GM19324 (cell line): ENCODE measurements around the gene TPSB2.
"Not testable (repeated sequence)": the region's sequence is repeated elsewhere in the genome, so short reads cannot be mapped to it uniquely, and the experiment has no call there.

ENCODE experiments used
- ATAC-seq: cut with Tn5 transposase; IDR thresholded peaks from one replicate; pipeline ENCODE4 v1.9.1; 2021; ENCODE audit warnings: mild to moderate bottlenecking, moderate library complexity; ENCODE audit not compliant: unreplicated experiment, low FRiP score

TPSB2 gene

DNA sequence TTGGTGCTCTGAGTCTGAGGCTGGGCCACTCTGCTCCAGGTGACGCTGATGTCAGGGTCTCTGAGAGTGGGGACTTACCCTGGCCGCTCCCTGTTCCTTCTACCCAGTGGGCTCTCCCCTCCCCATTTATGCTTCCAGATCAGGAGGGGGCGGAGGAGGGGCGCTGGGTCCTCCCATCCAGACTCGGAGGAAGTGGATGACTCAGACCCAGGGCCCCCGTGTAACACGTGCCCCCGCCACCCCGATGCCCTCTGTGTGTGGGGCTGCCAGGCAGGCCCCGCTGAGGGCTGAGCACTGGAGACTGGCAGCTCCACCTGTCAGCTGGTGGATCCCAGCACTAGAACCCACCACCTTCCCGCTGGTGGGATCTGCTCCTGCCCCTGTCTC is at the start of gene TPSB2:
Gene TPSB2 (minus strand): TSS at position 101 of the 387 bp plus-strand sequence. CDS start 233 bp downstream, outside the sequence.
- not testable (repeated sequence) for ATAC-seq

DNA sequence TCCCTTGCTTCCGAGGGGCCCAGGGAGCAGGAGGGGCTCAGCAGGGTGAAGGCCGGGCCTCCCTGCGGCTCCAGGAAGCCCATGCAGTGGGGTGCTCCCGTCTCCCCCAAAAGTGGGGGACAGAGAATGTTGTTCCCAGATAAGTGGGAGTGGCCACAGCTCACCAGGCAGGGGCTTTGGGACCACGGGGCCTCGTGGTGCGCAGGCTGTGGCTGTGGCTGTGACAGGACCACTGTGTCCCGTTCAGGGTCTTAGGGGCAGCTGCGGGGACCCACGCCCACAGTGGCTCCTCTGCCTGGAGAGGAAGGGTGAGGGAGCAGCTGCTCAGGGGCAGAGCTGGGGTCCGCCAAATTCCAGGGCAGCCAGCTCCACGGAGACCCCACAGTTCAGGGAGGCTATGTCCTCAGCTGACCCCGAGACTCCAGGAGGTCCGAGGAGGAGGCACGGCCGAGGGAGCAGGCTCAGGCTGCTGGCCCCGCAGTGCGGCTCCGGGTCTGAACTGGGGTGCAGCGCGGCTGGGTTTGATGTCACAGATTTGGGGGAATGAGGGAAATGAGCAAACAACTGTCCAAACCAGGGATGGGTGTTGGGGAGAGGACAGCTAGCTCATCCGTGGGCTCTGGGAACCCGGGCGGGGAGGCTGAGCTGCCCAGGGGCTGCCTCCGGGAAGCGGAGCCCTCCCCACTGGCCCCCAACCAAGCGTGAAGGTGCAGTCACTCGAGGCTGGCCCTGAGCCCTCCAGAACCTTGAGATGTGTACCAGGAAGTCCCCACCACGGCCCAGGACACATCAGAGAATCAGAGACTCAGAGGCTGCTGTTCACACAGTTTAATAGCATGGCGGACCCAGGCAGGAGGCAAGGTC is 49.3 kb upstream of the TPSB2 start:
- ATAC-seq, result no peak

DNA sequence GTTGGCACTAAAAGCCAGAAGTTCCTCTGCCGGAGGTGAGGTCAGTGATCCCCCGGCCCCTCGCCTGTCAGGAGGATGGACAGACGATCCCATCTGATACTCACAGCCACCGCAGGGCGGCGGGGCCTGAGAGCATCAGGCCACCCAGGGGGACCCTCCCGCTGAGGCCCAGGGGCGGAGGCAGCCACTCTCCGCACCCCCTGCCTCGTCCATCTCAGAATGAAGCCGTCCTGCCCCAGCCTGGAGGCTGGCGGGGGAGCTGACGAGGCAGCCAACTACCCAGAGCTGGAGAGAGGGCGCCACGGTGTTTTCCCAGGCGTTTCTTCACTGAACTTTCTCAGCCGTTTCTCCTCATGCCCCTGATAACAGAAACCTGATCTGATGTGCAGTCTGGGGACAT is 48.5 kb upstream of the TPSB2 start:
- no peak for ATAC-seq

DNA sequence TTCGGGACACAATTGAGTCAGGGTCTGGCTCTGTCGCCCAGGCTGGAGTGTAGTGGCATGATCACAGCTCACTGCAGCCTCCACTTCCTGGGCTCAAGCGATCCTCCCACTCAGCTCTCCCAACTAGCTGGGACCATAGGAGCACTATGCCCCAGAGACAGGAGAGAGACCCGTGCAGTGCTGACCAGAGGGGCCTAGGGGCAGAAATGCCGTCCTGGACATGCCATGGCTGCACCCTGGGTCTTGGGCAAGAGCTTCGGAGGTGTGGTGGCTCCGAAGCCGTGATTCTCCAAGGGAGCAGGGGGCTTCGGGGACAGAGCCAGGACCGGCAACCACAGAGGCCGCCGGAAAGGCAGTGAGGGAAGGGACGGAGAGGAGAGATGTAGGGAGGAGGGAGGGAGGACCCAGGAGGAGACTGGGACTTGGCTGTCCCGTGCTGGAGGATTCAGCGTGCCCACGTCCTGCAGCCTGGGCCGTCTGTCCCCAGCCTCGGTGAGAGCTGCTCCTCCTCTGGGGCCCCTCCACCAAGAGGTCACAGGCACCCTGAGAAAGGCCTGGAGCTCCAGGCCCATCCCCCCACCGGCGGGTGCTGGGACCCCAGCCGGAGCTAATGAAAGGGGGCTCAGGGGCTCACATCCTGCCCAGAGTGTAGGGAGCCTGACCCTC is 47.8 kb upstream of the TPSB2 start:
- no peak for ATAC-seq

DNA sequence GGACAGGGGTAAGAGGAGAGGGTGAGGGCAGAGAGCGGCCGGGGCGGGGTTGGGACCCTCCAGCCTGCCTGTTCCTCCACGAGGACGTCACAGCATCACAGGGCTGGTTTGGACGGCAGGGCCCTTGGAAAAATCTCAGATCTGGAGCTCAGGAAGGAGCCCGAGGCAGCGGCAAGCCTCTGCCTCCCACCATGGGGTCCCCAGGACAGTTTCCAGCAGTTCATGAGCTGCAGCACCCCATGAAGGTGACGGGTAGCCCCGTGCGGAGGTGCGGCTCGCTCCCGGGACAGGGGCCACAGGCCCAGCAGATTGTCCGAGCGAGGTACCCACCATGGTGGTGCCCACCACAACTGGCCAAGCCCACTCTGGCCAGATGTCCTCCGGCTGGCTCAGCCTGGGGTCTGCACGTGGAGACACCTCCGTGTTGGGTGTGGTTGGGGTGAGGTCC is 47.2 kb upstream of the TPSB2 start:
- no peak for ATAC-seq

DNA sequence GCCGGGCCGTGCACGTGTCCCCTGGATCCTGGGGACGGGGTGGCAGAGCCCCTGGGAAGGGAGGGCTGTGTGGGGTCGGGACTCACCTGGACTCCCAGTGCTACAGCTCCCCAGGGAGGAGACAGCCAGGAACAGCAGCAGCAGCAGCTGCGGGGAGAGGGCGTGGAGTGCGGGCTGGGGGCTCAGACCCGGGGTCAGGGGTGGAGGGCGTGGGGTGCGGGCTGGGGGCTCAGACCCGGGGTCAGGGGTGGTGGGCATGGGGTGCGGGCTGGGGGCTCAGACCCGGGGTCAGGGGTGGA is 46.5 kb upstream of the TPSB2 start:
- no peak for ATAC-seq

DNA sequence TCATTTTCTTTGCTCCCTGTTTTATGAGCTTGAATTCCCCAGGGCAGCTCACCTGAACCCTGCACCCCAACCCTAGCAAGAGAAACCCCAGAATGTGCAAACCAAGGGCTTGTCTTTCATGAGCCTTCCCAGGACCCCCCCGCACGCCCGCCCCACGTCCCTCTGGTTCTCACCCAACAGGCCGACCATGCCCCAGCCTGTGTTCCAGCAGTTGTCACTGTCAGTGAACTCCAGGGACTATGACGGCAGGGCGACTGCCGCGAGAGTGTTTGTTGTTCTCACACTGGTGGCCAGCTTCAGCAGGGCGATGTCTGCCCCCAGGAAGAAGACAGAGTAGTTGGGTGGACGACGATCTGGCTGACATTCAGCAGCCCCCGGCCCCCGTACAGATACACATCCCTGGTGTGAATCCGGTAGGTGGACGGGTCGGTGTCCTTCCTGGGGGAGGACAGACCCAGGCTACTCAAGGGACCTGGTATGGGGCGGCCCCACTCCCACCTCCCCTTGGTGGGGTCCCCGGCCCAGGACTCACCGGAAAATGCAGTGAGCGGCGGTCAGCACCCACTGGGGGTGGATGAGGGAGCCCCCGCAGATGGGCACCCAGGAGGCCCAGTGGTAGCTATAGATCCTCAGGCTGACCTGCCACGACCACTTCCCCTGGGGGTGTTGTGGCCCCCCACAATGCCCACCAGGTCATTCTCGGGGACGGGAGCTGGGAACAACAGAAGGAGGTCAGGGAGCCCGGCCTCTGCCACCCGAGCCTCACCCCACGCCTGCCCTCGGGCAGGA is 46.0 kb upstream of the TPSB2 start:
- ATAC-seq, result no peak

DNA sequence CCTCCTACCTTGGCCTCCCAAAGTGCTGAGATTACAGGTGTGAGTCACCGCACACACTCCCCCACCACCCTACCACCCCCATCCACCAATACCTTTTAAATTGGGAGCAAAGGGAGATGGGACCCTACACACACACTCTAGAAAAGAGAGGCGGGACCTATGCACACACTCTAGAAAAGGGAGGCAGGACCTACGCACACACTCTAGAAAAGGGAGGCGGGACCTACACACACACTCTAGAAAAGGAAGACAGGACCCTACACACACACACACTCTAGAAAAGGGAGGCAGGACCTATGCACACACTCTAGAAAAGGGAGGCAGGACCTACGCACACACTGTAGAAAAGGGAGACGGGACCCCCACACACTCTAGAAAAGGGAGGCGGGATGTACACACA is 44.8 kb upstream of the TPSB2 start:
- no peak for ATAC-seq

DNA sequence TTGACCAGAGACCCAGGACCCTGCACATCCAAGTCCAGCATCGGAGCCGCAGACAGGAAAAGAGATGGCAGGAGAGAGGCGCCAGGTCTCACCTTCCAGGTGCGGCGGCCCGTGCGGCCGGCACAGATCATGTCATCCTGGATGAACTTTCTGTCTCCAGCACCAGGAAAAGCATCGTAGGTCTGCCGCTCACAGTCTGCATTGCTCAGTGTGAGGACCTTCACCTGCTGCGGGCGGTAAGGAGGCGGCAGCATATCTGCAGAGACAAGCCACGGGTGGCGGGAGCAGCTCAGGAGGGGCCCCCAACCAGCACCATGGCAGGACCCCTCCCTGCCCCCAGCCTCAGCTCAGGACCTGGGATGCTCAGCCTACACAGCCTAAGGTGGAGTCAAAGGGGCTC is 43.8 kb upstream of the TPSB2 start:
- no peak for ATAC-seq

DNA sequence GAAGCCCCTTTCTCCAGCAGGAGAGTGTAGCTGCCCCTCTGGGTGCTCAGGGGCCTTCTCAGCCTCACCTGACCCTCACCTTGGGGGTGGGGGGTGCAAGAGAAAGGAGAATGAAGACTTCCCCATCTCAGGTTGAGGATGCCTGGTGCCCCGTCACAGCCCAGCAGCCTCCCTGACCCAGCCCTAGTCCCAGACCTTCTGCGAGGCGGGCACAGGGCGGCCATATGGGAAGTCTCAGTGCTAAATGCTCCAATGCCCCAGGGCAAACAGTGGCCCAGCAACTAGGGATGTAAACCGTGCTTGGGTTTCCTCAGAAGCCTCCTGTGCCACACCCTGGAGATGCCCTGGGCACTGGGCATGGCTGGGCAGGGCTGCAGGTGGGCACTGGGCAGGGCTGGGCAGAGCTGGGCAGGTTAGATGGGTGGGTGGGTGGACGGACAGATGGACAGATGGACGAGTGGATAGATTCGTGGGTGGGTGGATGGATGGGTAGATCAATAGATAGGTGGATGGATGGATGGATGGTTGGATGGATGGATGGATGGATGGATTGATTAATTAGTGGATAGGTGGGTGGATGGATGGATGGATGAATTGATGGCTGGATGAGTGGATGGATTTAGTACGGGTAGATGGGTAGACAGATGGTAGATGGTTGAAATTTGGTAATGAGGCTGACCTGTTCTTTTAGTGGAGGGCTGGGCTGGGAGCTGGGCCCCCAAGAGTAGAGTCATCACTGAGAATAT is 42.6 kb upstream of the TPSB2 start:
- ATAC-seq, result no peak

DNA sequence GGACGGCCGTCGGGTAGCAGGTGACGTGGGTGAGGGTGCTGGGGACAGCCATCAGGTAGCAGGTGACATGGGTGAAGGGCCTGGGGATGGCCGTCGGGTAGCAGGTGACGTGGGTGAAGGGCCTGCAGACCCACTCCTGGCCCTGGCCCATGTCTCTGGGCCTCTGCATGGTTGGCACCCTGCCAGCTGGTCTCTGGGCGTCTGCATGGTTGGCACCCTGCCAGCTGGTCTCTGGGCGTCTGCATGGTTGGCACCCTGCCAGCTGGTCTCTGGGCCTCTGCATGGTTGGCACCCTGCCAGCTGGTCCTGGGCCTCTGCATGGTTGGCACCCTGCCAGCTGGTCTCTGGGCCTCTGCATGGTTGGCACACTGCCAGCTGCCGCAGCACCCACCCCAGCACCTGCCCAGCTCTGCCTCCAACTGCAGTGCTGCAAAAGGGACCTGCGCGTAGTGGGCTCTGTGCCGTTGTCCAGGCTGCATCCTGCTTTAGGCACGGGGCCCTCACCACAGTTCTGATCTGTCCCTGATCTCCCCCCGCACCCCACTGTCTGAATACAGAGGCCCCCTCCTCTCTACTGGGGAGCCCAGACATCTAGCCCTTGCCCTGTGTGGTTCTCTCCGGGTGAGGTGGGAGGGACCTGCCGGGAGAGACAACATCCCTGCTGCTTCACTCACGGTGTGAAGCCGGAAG is 41.9 kb upstream of the TPSB2 start:
- ATAC-seq, result not testable (repeated sequence)

DNA sequence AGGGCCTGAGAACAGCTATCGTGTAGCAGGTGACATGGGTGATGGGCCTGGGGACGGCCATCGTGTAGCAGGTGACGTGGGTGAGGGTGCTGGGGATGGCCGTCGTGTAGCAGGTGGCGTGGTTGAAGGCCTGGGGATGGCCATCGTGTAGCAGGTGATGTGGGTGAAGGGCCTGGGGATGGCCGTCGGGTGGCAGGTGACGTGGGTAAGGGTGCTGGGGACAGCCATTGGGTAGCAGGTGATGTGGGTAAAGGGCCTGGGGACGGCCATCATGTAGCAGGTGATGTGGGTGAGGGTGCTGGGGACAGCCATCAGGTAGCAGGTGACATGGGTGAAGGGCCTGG is 41.4 kb upstream of the TPSB2 start:
- no peak for ATAC-seq

DNA sequence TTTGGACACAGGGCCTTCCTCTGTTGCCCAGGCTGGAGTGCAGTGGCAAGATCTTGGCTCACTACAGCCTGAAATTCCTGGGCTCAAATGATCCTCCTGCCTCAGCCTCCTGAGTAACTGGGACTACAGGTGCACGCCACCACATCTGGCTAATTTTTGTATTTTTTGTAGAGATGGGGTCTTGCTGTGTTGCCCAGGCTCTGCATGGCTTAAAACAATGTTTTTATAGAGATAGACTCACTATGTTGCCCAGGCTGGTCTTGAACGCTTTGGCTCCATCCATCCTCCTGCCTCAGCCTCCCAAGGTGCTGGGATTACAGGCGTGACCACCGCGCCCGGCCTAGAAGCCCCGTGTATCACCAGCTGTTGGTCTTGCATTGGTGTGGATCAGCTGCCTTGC is 39.4 kb upstream of the TPSB2 start:
- not testable (repeated sequence) for ATAC-seq

DNA sequence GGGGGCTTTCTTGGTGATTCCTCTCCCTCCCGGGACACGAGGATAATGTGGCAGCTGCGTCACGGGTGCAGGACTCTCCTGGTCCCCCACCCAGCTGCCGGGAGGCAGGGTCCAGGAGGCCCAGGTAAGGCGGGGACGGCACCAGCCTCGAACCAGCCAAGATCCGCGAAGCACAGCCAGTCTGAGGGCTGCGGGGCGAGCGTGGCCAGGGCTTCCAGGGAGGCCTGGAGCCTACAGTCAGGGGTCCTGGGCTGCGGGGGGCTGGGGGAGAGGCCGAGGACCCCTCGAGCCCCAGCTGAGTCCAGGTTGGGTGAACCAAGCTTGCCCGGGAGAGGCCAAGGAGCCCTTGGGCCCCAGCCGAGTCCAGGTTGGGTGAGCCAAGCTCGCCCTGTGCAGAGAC is 35.8 kb upstream of the TPSB2 start:
- ATAC-seq, result no peak

DNA sequence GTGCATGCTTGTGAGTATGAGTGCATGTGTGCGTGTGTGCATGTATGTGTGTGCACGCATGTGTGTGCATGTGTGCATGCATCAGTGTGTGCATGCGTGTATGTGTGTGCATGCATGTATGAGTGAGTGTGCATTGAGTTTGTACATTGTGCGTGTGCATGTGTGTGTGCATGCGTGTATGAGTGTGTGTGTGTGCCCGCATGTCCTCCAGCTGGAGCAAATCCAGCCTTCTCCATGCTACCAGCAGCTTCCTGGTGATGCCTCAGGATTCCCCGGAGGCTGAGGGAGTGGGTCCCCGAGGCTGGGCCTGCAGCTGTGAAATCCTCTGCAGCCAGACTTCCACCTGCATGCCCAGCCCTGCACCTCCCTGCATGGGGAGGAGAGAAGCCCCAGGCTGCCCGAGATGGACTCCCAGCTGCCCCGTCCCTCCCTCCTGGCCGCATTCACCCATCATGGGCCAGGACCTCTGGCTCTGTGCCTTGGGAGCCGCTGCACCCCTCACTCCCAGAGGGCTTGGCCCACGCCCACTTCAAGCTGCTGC is 35.2 kb upstream of the TPSB2 start:
- no peak for ATAC-seq

DNA sequence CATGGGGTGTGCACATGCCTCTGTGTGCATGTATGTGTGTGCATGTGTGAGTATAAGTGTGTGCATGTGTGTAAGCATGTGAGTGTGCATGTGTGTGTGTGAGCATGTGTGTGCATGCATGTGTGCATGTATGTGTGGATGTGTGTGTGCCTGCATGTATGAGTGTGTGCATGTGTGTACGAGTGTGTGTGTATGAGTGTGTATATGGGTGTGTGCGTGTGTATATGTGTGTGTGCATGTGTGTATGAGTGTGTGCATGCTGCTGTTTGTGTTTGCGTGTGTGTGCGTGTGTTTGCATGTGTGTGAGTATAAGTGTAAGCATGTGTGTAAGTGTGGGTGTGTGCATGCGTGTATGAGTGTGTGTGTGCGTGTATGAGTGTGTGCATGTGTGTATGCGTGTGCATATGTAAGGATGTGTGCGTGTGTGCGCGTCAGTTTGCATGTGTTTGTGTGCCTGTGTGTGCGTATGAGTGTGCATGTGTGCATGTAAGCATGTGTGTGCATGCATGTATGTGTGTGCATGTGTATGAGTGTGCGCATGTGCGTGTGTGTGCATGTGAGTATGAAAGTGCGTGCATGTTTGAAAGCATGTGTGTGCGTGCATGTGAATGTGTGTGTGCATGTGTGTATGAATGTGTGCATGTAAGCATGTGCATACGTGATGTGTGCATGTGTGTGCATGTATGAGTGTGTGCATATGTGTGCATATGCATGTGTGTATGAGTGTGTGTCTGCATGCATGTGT is 34.5 kb upstream of the TPSB2 start:
- no peak for ATAC-seq

DNA sequence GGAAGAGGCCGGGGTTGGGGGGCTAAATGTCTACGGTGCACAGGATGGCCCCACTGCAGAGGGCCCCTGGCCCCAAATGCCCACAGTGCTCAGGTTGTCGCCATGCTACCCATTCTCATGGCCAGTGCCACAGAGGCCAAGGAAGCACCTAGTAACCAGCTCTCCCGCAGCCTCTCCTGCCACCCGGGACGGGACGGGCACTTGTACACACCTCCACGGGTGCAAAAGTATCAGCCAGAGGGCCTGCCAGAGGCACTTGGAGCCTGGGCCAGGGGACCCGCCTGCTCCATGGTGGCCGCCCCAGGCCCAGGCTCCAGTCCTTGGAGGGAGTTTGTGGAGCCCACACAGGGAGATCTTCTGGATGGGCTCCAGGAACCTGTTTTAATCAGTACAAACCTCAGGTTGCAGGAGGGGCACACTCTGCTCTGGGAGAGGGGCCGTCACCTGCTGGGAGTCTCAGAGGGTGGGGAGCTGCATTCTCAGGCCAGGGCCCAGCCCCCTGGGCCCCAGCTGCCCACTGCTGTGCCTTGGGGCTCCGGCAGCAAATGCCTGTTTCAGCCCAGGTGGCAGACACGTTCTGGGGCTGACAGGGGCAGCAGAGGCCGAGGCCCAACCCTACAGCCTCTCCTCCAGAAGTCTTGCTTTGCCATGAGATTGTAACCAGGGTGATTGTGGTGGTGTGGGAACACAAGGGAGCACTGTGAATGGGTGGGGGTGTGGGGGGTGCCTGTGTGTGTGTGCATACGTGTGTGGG is 33.8 kb upstream of the TPSB2 start:
- ATAC-seq, result no peak

DNA sequence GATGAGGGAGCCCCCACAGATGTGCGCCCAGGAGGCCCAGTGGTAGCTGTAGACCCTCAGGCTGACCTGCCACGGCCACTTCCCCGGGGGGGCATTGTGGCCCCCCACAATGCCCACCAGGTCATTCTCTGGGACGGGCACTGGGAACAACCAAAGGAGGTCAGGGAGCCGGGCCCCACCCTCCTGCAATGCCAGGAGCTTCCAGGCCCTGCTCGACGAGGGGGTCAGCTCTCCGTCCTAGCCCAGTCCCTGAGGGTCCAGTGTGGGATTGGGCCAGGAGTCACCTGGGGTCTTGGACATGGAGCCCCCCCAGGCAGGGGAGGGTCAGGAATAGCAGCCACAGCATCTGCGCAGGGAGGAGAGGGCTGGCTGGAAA is 32.9 kb upstream of the TPSB2 start:
- ATAC-seq, result no peak
